Astrocyte (in vitro differentiated cells and primary cell): ENCODE data around the gene TMEM120B.

Experiments
- EZH2 ChIP-seq: IDR thresholded peaks from 2 replicates; pipeline ENCODE4 v1.6.1; 2012; ENCODE audit warnings: mild to moderate bottlenecking, low read length, inconsistent platforms; ENCODE audit not compliant: insufficient read depth
- TF ChIP-seq, protein P1 (sequence below): IDR thresholded peaks from 2 replicates; pipeline ENCODE4 v1.5.1; 2011; ENCODE audit warnings: low read depth, mild to moderate bottlenecking, inconsistent platforms, low read length, moderate library complexity; ENCODE audit not compliant: insufficient read depth

DNA sequence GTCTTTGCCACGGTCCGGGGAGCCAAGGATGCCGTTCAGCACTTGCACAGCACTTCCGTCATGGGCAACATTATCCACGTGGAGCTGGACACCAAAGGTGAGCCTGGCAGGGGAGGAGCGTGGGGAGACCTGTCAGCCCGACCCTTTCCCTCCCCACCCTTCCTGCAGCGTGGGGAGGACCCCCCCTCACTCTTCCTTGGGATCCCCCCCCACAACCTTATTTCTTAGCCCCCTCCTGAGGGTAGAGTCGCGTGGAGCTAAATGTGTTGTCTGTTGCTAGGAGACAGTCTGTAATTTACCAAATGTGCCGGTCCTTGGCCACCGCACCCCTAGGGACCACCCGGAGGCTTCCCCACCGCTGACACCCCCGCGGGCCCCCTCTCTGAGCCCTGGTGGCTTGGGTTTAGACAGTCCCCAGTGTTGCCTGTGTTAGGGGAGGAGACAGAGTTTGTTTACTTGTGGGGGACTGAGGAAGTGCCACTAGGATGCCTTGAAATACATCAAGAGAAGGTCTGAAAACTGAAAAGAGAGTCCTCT is 93.5 kb downstream of the TMEM120B start:
- no peak for TF ChIP-seq EZH2
- TF ChIP-seq, protein P1, sequence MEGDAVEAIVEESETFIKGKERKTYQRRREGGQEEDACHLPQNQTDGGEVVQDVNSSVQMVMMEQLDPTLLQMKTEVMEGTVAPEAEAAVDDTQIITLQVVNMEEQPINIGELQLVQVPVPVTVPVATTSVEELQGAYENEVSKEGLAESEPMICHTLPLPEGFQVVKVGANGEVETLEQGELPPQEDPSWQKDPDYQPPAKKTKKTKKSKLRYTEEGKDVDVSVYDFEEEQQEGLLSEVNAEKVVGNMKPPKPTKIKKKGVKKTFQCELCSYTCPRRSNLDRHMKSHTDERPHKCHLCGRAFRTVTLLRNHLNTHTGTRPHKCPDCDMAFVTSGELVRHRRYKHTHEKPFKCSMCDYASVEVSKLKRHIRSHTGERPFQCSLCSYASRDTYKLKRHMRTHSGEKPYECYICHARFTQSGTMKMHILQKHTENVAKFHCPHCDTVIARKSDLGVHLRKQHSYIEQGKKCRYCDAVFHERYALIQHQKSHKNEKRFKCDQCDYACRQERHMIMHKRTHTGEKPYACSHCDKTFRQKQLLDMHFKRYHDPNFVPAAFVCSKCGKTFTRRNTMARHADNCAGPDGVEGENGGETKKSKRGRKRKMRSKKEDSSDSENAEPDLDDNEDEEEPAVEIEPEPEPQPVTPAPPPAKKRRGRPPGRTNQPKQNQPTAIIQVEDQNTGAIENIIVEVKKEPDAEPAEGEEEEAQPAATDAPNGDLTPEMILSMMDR: no peak
